AG09309 (cell line): ENCODE results near the gene PDLIM1.

Source experiments
- DNase-seq: peaks from one replicate; pipeline ENCODE4 v3.0.0-alpha.2; 2010; ENCODE audit warnings: low read depth
- H3K4me3 ChIP-seq: 2 replicates; pipeline ENCODE4 v1.5.1; 2011; ENCODE audit warnings: mild to moderate bottlenecking, low read depth, low read length, moderate library complexity; ENCODE audit not compliant: control insufficient read depth
- TF ChIP-seq, protein P1 (sequence below): IDR thresholded peaks from 2 replicates; pipeline ENCODE4 v1.5.1; 2011; ENCODE audit warnings: mild to moderate bottlenecking, low read depth, low read length, inconsistent platforms; ENCODE audit not compliant: insufficient read depth, control insufficient read depth; ENCODE audit errors: missing control alignments

The PDLIM1 gene

DNA sequence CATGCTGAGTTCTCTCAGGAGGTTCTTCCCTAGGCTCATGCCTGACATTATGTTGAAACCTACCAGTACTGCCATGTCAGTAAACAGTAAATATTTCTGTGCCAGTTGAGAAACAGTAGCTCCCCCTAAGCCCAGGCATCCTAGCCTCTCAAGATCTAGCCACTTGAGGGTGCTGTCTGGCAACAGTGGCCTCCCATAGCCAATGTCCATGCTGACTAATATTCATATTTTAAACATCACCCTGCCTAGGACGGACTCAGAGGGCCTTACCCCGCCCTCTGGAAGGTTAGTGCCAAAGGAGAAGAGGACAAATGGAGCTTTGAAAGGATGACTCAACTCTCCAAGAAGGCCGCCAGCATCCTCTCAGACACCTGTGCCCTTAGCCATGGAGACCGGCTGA is 89.1 kb downstream of the PDLIM1 start:
- H3K4me3 ChIP-seq: no peak overlapping the region
- DNase-seq: no peak
- TF ChIP-seq, protein P1, sequence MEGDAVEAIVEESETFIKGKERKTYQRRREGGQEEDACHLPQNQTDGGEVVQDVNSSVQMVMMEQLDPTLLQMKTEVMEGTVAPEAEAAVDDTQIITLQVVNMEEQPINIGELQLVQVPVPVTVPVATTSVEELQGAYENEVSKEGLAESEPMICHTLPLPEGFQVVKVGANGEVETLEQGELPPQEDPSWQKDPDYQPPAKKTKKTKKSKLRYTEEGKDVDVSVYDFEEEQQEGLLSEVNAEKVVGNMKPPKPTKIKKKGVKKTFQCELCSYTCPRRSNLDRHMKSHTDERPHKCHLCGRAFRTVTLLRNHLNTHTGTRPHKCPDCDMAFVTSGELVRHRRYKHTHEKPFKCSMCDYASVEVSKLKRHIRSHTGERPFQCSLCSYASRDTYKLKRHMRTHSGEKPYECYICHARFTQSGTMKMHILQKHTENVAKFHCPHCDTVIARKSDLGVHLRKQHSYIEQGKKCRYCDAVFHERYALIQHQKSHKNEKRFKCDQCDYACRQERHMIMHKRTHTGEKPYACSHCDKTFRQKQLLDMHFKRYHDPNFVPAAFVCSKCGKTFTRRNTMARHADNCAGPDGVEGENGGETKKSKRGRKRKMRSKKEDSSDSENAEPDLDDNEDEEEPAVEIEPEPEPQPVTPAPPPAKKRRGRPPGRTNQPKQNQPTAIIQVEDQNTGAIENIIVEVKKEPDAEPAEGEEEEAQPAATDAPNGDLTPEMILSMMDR: peak; percentile 72

DNA sequence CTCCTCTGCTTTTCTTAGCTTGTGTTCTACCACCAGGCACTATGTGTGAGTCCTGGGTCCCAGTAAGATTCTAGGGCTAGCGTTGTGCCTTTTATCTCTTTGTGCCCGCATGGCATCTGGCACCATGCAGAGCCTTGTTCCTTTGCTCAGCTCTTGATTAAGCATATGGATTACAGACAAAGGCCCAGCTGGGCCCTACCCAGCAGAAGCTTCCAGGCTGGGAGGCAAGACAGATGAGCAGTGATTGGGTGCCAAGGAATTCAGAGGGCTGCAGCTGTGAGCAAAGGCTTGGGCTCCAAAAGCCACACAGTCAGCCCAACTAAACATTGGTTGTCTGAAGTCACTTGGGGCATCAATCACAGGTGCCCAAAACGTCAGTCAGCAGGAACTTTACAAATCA is 94.8 kb downstream of the PDLIM1 start:
- H3K4me3 ChIP-seq: no peak overlapping the region
- TF ChIP-seq, protein P1: no peak
- DNase-seq: no peak

- TF ChIP-seq, protein P1: no peak
- no peak for DNase-seq
- no peak within 1 kb of the TSS for H3K4me3 ChIP-seq
Observed at GRCh38 chr10:95193944-95194343, 96.9 kb downstream of the PDLIM1 start, which contains the start of gene ACSM6. ACSM6 (plus strand) TSS chr10:95194238; CDS start chr10:95194486, 248 bp downstream.

DNA sequence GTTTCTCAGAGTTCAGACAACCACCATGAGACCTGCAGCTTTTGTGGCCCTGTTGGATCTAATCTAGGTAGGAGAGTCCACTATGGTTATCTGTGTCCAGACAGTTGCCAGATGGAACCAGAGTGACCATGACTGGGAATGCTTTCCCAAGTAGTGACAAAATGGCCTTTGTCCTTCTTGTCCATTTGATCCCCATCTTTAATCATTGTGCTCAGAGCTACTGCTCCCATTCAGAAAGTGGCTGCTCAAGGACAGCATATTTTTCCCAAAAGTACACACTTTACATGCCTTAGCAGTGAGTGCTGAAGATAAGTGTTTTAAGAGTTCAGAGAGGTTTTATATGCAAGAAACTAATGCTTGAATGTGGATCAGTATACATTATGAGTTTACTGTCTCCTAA is 102.2 kb downstream of the PDLIM1 start:
- TF ChIP-seq, protein P1: no peak
- no peak for DNase-seq
- H3K4me3 ChIP-seq: no peak overlapping the region

GRCh38 chr10:95187617-95188016 is 103.2 kb downstream of the PDLIM1 start:
- TF ChIP-seq, protein P1: no peak
- no peak overlapping the region for H3K4me3 ChIP-seq
- no peak for DNase-seq
